Natural killer cell (primary cell): ENCODE measurements around the gene CALCB. TPM values are rescaled to one million over a fixed set of nuclear protein-coding genes. Genes with fewer than 3 reads are reported as not detected.

ENCODE experiments used
- ATAC-seq, 3 donors: fragments of 150-1000 bp in 2 of 3; fragments of 200-7000 bp in 1 of 3; cut with Tn5 transposase; 1 replicate in 1 of 3; 2 replicates in 2 of 3; pipeline ENCODE4 v1.10.0; 2021; ENCODE audit warnings: mild to moderate bottlenecking in 2 of 3, moderate library complexity in 2 of 3
- DNase-seq, 2 donors: peaks; one replicate each; pipeline versions ENCODE4 v3.0.0 to v3.0.0-alpha.2; 2013 to 2021; ENCODE audit warnings: mixed read lengths in 1 of 2
- H3K27ac ChIP-seq: one replicate; pipeline ENCODE4 v1.5.1; 2013; ENCODE audit warnings: mild to moderate bottlenecking, low read length
- H3K27me3 ChIP-seq: one replicate; pipeline ENCODE4 v1.6.1; 2013; ENCODE audit warnings: low read length; ENCODE audit not compliant: control insufficient read depth, insufficient read depth
- H3K36me3 ChIP-seq: one replicate; pipeline ENCODE4 v1.6.1; 2013; ENCODE audit warnings: low read length; ENCODE audit not compliant: control insufficient read depth, insufficient read depth
- H3K4me1 ChIP-seq: one replicate; pipeline ENCODE4 v1.6.1; 2013; ENCODE audit warnings: low read length; ENCODE audit not compliant: control insufficient read depth, insufficient read depth
- H3K4me3 ChIP-seq: one replicate; pipeline ENCODE4 v1.5.1; 2013; ENCODE audit warnings: low read length
- H3K9me3 ChIP-seq: one replicate; pipeline ENCODE4 v1.6.1; 2013; ENCODE audit warnings: low read length; ENCODE audit not compliant: control insufficient read depth, insufficient read depth
- H3K27ac Mint-ChIP-seq, 2 donors: one replicate each; pipeline ENCODE4 v1.8.0; 2022; ENCODE audit warnings: mild to moderate bottlenecking in 2 of 2, mixed read lengths in 2 of 2, moderate library complexity in 1 of 2
- H3K27me3 Mint-ChIP-seq, 2 donors: one replicate each; pipeline ENCODE4 v1.8.0; 2022; ENCODE audit warnings: low read depth in 2 of 2, mixed read lengths in 2 of 2
- H3K36me3 Mint-ChIP-seq: one replicate; pipeline ENCODE4 v1.8.0; 2022; ENCODE audit warnings: mixed read lengths
- H3K4me1 Mint-ChIP-seq, 2 donors: one replicate each; pipeline ENCODE4 v1.8.0; 2022; ENCODE audit warnings: mixed read lengths in 2 of 2
- H3K4me3 Mint-ChIP-seq: one replicate; pipeline ENCODE4 v1.8.0; 2022; ENCODE audit warnings: mild to moderate bottlenecking, moderate library complexity, mixed read lengths
- H3K9me3 Mint-ChIP-seq, 2 donors: one replicate each; pipeline ENCODE4 v1.8.0; 2022; ENCODE audit warnings: mixed read lengths in 2 of 2
- CTCF ChIP-seq: fragments of 200-600 bp; IDR thresholded peaks from one replicate; pipeline ENCODE4 v1.8.0; 2022; ENCODE audit warnings: antibody characterized with exemption
- WGBS: methylation state at CpG from one replicate; pipeline ENCODE4 v1.1.7; 2013; ENCODE audit warnings: missing lambda C conversion rate; ENCODE audit not compliant: insufficient coverage; 5-methylcytosine and 5-hydroxymethylcytosine counted together
- intact Hi-C: fragments of 100-400 bp; cut with micrococcal nuclease; formaldehyde crosslinking; loops from one replicate; pipeline ENCODE4 v1.14.2; 2022
- total RNA-seq, 4 donors: library from RNA; stranded (reverse); fragments of 120-200 nt in 1 of 4; gene quantifications; one replicate each; pipeline versions ENCODE4 v1.2.3 to v1.2.4, GENCODE V29; 2013 to 2022

The CALCB gene
- total RNA-seq, 3 donors from 2014 or later (not counting 1 experiment from before 2014, with no cell fraction given): 0.19 to 1.3 (median 0.27) TPM

- Histone ChIP-seq H3K4me1 (peaks cover under 1% of the 10 kb centered on the region), H3K27me3 (no peaks in the 10 kb centered on the region), H3K36me3 (no peaks in the 10 kb centered on the region), H3K4me3 (no peak overlapping the region), H3K9me3 (no peaks in the 10 kb centered on the region), H3K27ac (no peak overlapping the region)
- DNase-seq (no peak), ATAC-seq (no peak)
- Mint-ChIP-seq H3K9me3 (no peaks in the 10 kb centered on the region), H3K36me3 (no peaks in the 10 kb centered on the region), H3K4me1 (no peaks in the 10 kb centered on the region), H3K27ac (no peak overlapping the region), H3K4me3 (no peak overlapping the region), H3K27me3 (peaks cover 0 to 3% of the 10 kb centered on the region in 2 donors)
- intact Hi-C loops: no loop called here
- WGBS: 87% methylated on average over 8 of the region's 8 CpGs
- no peak for TF ChIP-seq CTCF
Observed at GRCh38 chr11:15106201-15106965, 33.0 kb downstream of the CALCB start.

- Mint-ChIP-seq H3K4me3 (no peak overlapping the region), H3K9me3 (no peaks in the 10 kb centered on the region), H3K27me3 (no peaks in the 10 kb centered on the region), H3K4me1 (no peaks in the 10 kb centered on the region), H3K36me3 (no peaks in the 10 kb centered on the region), H3K27ac (no peak overlapping the region)
- no peak for TF ChIP-seq CTCF
- ATAC-seq (no peak), DNase-seq (no peak)
- Histone ChIP-seq H3K27me3 (no peaks in the 10 kb centered on the region), H3K27ac (no peak overlapping the region), H3K36me3 (no peaks in the 10 kb centered on the region), H3K9me3 (no peaks in the 10 kb centered on the region), H3K4me1 (no peaks in the 10 kb centered on the region), H3K4me3 (no peak overlapping the region)
- intact Hi-C loops: no loop called here
- WGBS: 38% methylated on average over 4 of the region's 4 CpGs
Observed at GRCh38 chr11:15107730-15108515, 34.5 kb downstream of the CALCB start.

- DNase-seq (no peak), ATAC-seq (no peak)
- Mint-ChIP-seq H3K4me3 (no peak overlapping the region), H3K4me1 (peaks cover 7% of the 10 kb centered on the region in 2 donors), H3K9me3 (no peaks in the 10 kb centered on the region), H3K36me3 (no peaks in the 10 kb centered on the region), H3K27me3 (peaks cover 3 to 5% of the 10 kb centered on the region in 2 donors), H3K27ac (no peak overlapping the region)
- intact Hi-C loops: no loop called here
- TF ChIP-seq CTCF: no peak
- Histone ChIP-seq H3K4me1 (peaks cover 7% of the 10 kb centered on the region), H3K36me3 (no peaks in the 10 kb centered on the region), H3K4me3 (no peak overlapping the region), H3K27me3 (no peaks in the 10 kb centered on the region), H3K9me3 (no peaks in the 10 kb centered on the region), H3K27ac (no peak overlapping the region)
- 76% methylated on average over 2 of the region's 2 CpGs for WGBS
Observed at GRCh38 chr11:15108592-15109130, 35.3 kb downstream of the CALCB start.
